Pancreas (tissue), 10 donors: ENCODE measurements around the gene AP5Z1. TPM values are rescaled to one million over a fixed set of nuclear protein-coding genes. Genes with fewer than 3 reads are reported as not detected.
"Not testable (repeated sequence)": the region's sequence is repeated elsewhere in the genome, so short reads cannot be mapped to it uniquely, and the experiment has no call there.

Experiments used
- ATAC-seq, 4 donors: fragments of 200-7000 bp; cut with Tn5 transposase; one replicate each; pipeline versions ENCODE4 v1.8.0 to v1.9.1; 2020; ENCODE audit warnings: mild to moderate bottlenecking in 4 of 4, moderate library complexity in 4 of 4
- DNase-seq, 6 donors: peaks; one replicate each; pipeline ENCODE4 v3.0.0-alpha.2; 2020
- FAIRE-seq: peaks from 2 replicates; lab custom pipeline; 2012; peaks lifted over from hg19 to GRCh38; lab: Jason Lieb, UNC
- H3K27ac ChIP-seq, 4 donors: fragments of 200-600 bp; sonication (generic); 1 replicate in 3 of 4; 2 replicates in 1 of 4; pipeline versions ENCODE4 v1.5.0 to v1.8.0; 2020
- H3K27me3 ChIP-seq, 4 donors: fragments of 200-600 bp; one replicate each; pipeline ENCODE4 v1.8.0; 2021
- H3K36me3 ChIP-seq, 3 donors: fragments of 200-600 bp; sonication (generic) in 1 of 3; one replicate each; pipeline versions ENCODE4 v1.5.0 to v1.8.0; 2020 to 2021
- H3K4me1 ChIP-seq, 3 donors: fragments of 200-600 bp; one replicate each; pipeline ENCODE4 v1.8.0; 2021
- H3K4me3 ChIP-seq, 4 donors: fragments of 200-600 bp; sonication (generic) in 2 of 4; one replicate each; pipeline versions ENCODE4 v1.5.0 to v1.8.0; 2020 to 2021
- H3K9me3 ChIP-seq, 4 donors: fragments of 200-600 bp; one replicate each; pipeline ENCODE4 v1.8.0; 2021
- CTCF ChIP-seq, 4 donors: fragments of 200-600 bp; sonication (generic) in 3 of 4; IDR thresholded peaks; one replicate each; pipeline versions ENCODE4 v1.5.0 to v1.8.0; 2021; ENCODE audit warnings: antibody characterized with exemption in 4 of 4
- WGBS, 2 donors: extraction: QIAGEN DNeasy Blood & Tissue Kit; methylation state at CpG; one replicate each; pipeline ENCODE4 v1.1.7; 2013; 5-methylcytosine and 5-hydroxymethylcytosine counted together
- intact Hi-C, 3 donors: fragments of 100-400 bp; cut with DNase I; formaldehyde crosslinking; loops; one replicate each; pipeline versions ENCODE4 v1.11.1 to v1.14.2; 2022
- polyA plus RNA-seq, 2 donors: library from polyadenylated mRNA; stranded (reverse); fragments of 200-250 nt; gene quantifications; one replicate each; pipeline ENCODE4 v1.2.3, GENCODE V29; 2013
- total RNA-seq, 6 donors: library from RNA; stranded (reverse); fragmentation: NEBNext Ultra II Directional in 4 of 6; extraction: Animal tissue kit (Norgen Biotek cat#: 25700) in 4 of 6; gene quantifications; one replicate each; pipeline versions ENCODE4 v1.2.1 to v1.2.4, GENCODE V29; 2021 to 2023
- donor health status: healthy with polysubstance abuse.
- donor health status: DM: no; HTN: no; CAD: no; lungs with moderate emphysema.
- donor health status: DM: no; HTN: no; CAD: no.
- donor health status: control.
- donor health status: control.
- donor health status: Bipolar disorder and iron deficiency.
- donor health status: DM: yes; HTN: yes; CAD: no.
- donor health status: DM: no; HTN: no; CAD: no.
- donor health status: DM: no; HTN: no; CAD: no.
- donor health status: DM: yes; HTN: yes; CAD: no.

AP5Z1 gene
- total and polyA plus RNA-seq, 8 donors: 12.8 to 81.2 (median 18.3) TPM

- H3K4me1 ChIP-seq: peaks cover 0 to 3% (median 0%) of the 10 kb centered on the region in 3 donors
- no peak for FAIRE-seq
- DNase-seq: peak in 2 of 6 donors; percentile 46 to 85
- H3K27me3 ChIP-seq: no peaks in the 10 kb centered on the region
- no peak overlapping the region for H3K27ac ChIP-seq
- H3K4me3 ChIP-seq: peak overlapping the region in 3 of 4 donors; percentile 25 to 51 (median 31)
- H3K36me3 ChIP-seq: peaks cover 0 to 25% (median 6%) of the 10 kb centered on the region in 3 donors
- intact Hi-C loops: no loop called here
- TF ChIP-seq CTCF (IDR thresholded peaks at IDR 0.05): no peak
- peak; percentile 48 to 65 (median 58) for ATAC-seq
- no peaks in the 10 kb centered on the region for H3K9me3 ChIP-seq
- WGBS, 2 donors: 38 to 40% methylated on average over 45 to 47 of the region's 47 CpGs
Measured at GRCh38 chr7:4792537-4793126, 17.2 kb downstream of the AP5Z1 start.

GRCh38 chr7:4793385-4793993 is 18.1 kb downstream of the AP5Z1 start:
- peaks cover 0 to 18% (median 0%) of the 10 kb centered on the region in 3 donors for H3K36me3 ChIP-seq
- intact Hi-C loops, H3K4me1 ChIP-seq, H3K9me3 ChIP-seq, FAIRE-seq, ATAC-seq, DNase-seq, H3K27ac ChIP-seq, H3K4me3 ChIP-seq, H3K27me3 ChIP-seq: not testable (repeated sequence)
- 93 to 95% methylated on average over 19 to 30 of the region's 30 CpGs for WGBS, 2 donors

- H3K4me3 ChIP-seq, H3K27ac ChIP-seq, intact Hi-C loops, ATAC-seq, H3K4me1 ChIP-seq, H3K9me3 ChIP-seq, H3K27me3 ChIP-seq, FAIRE-seq, DNase-seq: not testable (repeated sequence)
- WGBS, 2 donors: 87 to 88% methylated on average over 11 to 14 of the region's 14 CpGs
- H3K36me3 ChIP-seq: peaks cover 0 to 14% (median 0%) of the 10 kb centered on the region in 3 donors
Measured at GRCh38 chr7:4794171-4794570, 18.7 kb downstream of the AP5Z1 start.

GRCh38 chr7:4794591-4795350 is 19.3 kb downstream of the AP5Z1 start:
- Histone ChIP-seq H3K4me3 (no peak overlapping the region), H3K4me1 (peaks cover 0 to 3% (median 0%) of the 10 kb centered on the region in 3 donors), H3K9me3 (no peaks in the 10 kb centered on the region), H3K27ac (no peak overlapping the region), H3K27me3 (no peaks in the 10 kb centered on the region), H3K36me3 (peaks cover 0 to 14% (median 0%) of the 10 kb centered on the region in 3 donors)
- intact Hi-C loops: loop anchor here in 1 of 3 donors (5.0 kb wide), 1 partner anchor 288 kb away; no protein-coding TSS in a partner anchor
- DNase-seq: no peak
- no peak for ATAC-seq
- WGBS, 2 donors: 81 to 85% methylated on average over 24 of the region's 24 CpGs
- FAIRE-seq: no peak
- no peak for TF ChIP-seq CTCF (IDR thresholded peaks at IDR 0.05)

GRCh38 chr7:4796453-4796852 is 21.0 kb downstream of the AP5Z1 start:
- FAIRE-seq (no peak), ATAC-seq (no peak), DNase-seq (no peak)
- Histone ChIP-seq H3K9me3 (no peaks in the 10 kb centered on the region), H3K27ac (no peak overlapping the region), H3K4me3 (no peak overlapping the region), H3K27me3 (no peaks in the 10 kb centered on the region), H3K4me1 (peaks cover 0 to 3% (median 0%) of the 10 kb centered on the region in 3 donors), H3K36me3 (peaks cover 0 to 2% (median 0%) of the 10 kb centered on the region in 3 donors)
- TF ChIP-seq CTCF (IDR thresholded peaks at IDR 0.05): no peak
- intact Hi-C loops: loop anchor here in 1 of 3 donors (5.0 kb wide), 1 partner anchor 286 kb away; no protein-coding TSS in a partner anchor
- 76 to 92% methylated on average over 9 of the region's 9 CpGs for WGBS, 2 donors
